Upper lobe of right lung (tissue), 1 donor: ENCODE data around the gene BMP7. TPM values are rescaled to one million over a fixed set of nuclear protein-coding genes. Genes with fewer than 3 reads are reported as not detected.
"Not testable (repeated sequence)": the region's sequence is repeated elsewhere in the genome, so short reads cannot be mapped to it uniquely, and the experiment has no call there.

ENCODE experiments used
- ATAC-seq: fragments of 200-7000 bp; cut with Tn5 transposase; one replicate; pipeline ENCODE4 v1.9.1; 2020; ENCODE audit warnings: mild to moderate bottlenecking, moderate library complexity
- DNase-seq: peaks from one replicate; pipeline ENCODE4 v3.0.0-alpha.2; 2020
- H3K27ac ChIP-seq: fragments of 200-600 bp; one replicate; pipeline ENCODE4 v1.8.0; 2022
- H3K27me3 ChIP-seq: fragments of 200-600 bp; one replicate; pipeline ENCODE4 v1.8.0; 2022; ENCODE audit warnings: mild to moderate bottlenecking
- H3K36me3 ChIP-seq: fragments of 200-600 bp; one replicate; pipeline ENCODE4 v1.8.0; 2022
- H3K4me1 ChIP-seq: fragments of 200-600 bp; one replicate; pipeline ENCODE4 v1.8.0; 2022
- H3K4me3 ChIP-seq: fragments of 200-600 bp; one replicate; pipeline ENCODE4 v1.8.0; 2022; ENCODE audit warnings: mild to moderate bottlenecking
- H3K9me3 ChIP-seq: fragments of 200-600 bp; one replicate; pipeline ENCODE4 v1.8.0; 2022
- intact Hi-C: fragments of 100-400 bp; cut with DNase I; formaldehyde crosslinking; loops from one replicate; pipeline ENCODE4 v1.11.0; 2022
- total RNA-seq: library from RNA; stranded (reverse); fragmentation: NEBNext Ultra II Directional; extraction: Animal tissue kit (Norgen Biotek cat#: 25700); gene quantifications from one replicate; pipeline ENCODE4 v1.2.1, GENCODE V29; 2021
- TF ChIP-seq, protein P1 (sequence below): fragments of 200-600 bp; IDR thresholded peaks from one replicate; pipeline ENCODE4 v1.8.0; 2022; ENCODE audit warnings: antibody characterized with exemption
- donor health status: DM: no; HTN: yes; CAD: no; lungs with severe emphysema.

Gene BMP7
- total RNA-seq, 1 donor from 2014 or later = 1.2 TPM

DNA sequence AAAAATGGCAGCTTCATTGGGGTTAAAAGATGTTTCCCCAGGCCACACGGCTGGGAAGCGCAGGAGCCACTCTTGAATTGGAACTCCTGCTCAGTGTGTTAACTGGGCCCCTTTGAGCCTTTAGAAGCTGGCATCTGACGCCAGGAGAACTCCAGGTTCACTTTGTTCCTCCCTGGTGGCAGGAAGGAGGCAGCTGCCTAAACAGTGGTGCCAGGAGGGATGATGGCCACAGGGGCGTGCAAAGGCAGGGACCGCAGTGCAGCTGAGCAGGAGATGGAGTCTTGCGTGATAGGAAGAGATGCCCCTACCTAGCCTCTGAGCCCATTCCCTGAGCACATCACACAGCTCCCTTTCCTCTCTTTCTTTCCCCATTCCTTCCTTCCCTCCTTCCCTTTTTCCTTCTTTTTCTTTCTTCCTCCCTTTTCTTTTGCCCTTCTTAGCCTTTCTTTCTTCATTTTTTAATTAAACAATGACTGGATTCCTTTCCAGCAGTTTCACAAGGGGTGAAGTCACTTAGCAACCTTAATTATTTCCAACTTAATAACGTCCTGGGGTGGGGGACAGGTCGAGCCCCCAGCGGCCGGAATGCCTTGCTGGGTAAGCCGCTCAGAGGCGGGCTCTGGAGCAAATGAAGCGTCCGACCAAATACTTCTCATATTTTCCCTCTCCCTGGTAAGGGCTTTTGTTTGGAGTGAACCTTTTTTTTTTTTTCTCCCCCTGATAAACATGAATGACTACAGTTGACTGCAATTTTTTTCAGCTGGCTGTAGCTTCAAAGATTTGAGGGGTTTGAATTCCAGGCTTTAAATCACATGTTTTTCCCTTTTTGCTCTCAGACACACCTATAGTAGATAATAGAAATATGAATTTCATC, 20.8 kb upstream of the BMP7 start:
- DNase-seq = no peak
- Histone ChIP-seq H3K4me1 (no peaks in the 10 kb centered on the region), H3K27me3 (peaks cover 7% of the 10 kb centered on the region), H3K9me3 (no peaks in the 10 kb centered on the region), H3K36me3 (no peaks in the 10 kb centered on the region), H3K27ac (no peak overlapping the region), H3K4me3 (no peak overlapping the region)
- TF ChIP-seq, protein P1, sequence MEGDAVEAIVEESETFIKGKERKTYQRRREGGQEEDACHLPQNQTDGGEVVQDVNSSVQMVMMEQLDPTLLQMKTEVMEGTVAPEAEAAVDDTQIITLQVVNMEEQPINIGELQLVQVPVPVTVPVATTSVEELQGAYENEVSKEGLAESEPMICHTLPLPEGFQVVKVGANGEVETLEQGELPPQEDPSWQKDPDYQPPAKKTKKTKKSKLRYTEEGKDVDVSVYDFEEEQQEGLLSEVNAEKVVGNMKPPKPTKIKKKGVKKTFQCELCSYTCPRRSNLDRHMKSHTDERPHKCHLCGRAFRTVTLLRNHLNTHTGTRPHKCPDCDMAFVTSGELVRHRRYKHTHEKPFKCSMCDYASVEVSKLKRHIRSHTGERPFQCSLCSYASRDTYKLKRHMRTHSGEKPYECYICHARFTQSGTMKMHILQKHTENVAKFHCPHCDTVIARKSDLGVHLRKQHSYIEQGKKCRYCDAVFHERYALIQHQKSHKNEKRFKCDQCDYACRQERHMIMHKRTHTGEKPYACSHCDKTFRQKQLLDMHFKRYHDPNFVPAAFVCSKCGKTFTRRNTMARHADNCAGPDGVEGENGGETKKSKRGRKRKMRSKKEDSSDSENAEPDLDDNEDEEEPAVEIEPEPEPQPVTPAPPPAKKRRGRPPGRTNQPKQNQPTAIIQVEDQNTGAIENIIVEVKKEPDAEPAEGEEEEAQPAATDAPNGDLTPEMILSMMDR = no peak
- intact Hi-C loops = no loop called here
- ATAC-seq = no peak

DNA sequence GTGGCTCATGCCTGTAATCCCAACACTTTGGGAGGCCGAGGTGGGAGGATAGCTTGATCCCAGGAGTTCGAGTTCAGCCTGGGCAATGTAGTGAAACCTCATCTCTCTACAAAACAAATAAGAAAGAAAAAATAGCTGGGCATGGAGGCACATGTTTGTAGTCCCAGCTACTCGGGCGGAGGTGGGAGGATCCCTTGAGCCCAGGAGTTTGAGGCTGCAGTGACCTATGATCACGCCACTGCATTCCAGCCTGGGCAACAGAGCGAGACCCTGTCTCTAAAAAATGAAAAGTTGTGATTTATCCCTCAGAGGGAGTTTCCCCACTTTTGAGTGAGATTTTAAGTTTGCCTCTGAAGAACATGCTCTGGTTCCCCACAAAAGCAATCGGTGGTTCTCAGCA, 17.4 kb upstream of the BMP7 start:
- Histone ChIP-seq H3K4me1 (no peaks in the 10 kb centered on the region), H3K27me3 (peaks cover 5% of the 10 kb centered on the region), H3K9me3 (no peaks in the 10 kb centered on the region), H3K27ac (no peak overlapping the region), H3K4me3 (no peak overlapping the region), H3K36me3 (no peaks in the 10 kb centered on the region)
- ATAC-seq = no peak
- TF ChIP-seq, protein P1 = no peak
- intact Hi-C loops = no loop called here
- no peak for DNase-seq

DNA sequence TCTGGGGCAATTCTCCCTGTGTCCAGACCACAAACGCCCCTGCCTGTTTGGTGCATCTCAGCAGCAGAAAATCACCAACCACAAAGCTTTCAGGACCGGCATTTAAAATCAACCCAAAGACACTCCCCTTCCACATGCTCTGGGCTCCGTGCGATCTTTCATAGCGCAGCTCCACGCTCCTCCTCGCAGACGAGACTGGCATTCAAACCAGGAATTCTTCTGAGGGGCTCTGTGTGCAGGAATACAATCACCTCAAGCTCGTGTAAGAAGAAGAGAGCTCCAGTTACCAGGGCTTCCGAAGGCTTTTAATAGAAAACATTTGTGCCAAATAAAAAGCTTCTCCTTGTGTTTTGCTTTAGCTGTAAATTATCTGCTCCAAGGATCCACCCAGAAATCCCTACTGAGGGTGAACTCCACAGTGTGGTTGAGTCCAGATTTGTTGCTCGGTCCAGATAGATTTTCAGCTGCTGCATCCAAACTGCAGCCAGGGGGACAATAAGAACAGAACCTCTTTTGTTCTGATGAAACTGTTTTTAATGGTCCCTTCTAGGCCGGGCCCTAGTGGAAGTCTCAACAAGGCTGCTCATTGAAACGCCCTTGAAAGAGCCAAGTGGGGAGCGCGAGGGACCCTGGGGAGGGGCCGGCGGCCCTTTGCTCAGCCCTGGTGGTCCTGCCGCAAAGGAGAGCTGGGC, 16.4 kb upstream of the BMP7 start:
- H3K27me3 ChIP-seq = peaks cover 5% of the 10 kb centered on the region
- H3K9me3 ChIP-seq = no peaks in the 10 kb centered on the region
- H3K27ac ChIP-seq = no peak overlapping the region
- intact Hi-C loops = no loop called here
- H3K4me1 ChIP-seq = no peaks in the 10 kb centered on the region
- H3K36me3 ChIP-seq = no peaks in the 10 kb centered on the region
- H3K4me3 ChIP-seq = no peak overlapping the region
- DNase-seq = no peak
- TF ChIP-seq, protein P1 = no peak
- no peak for ATAC-seq

DNA sequence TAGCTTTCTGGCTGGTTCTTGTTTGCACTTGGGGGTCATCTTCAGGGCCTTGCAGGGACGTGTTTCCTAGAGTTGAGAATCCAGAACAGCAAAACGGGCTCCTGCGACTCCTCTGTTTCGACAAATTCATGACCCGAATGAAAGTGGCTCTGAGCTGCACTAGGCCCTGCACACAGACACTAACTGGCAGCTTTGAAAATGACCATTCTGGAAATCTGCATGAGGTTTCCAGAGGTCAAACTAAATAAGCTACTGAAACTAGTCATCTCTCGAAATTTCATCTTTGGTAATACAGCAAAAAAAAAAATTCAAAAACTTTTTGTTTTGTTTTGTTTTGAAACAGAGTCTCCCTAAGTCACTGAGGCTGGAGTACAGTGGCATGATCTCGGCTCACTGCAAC, 15.5 kb upstream of the BMP7 start:
- TF ChIP-seq, protein P1 = no peak
- H3K9me3 ChIP-seq = no peaks in the 10 kb centered on the region
- H3K27ac ChIP-seq = no peak overlapping the region
- ATAC-seq = no peak
- H3K36me3 ChIP-seq = no peaks in the 10 kb centered on the region
- H3K4me3 ChIP-seq = no peak overlapping the region
- intact Hi-C loops = no loop called here
- no peaks in the 10 kb centered on the region for H3K4me1 ChIP-seq
- DNase-seq = no peak
- peaks cover 5% of the 10 kb centered on the region for H3K27me3 ChIP-seq

DNA sequence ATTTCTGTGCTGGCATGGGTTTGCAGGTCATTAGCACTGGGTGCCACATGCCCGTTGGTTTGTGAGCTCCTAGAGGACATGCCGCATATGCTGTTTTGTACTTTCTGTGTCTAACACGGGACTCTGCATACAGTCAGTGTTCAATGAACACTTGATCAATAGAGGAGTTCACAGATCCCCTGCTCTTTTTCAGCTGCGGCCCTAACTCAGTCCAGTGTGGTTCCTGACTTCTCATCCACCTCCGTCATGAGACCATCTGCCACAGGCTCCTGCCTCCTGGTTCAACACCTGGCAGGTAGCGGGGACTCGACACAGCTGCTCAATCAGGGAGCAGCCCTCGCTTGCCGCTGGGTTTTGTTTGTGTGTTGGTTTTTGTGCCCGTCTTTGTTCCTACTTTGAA, 13.8 kb upstream of the BMP7 start:
- TF ChIP-seq, protein P1 = no peak
- Histone ChIP-seq H3K27ac (no peak overlapping the region), H3K4me1 (no peaks in the 10 kb centered on the region), H3K4me3 (no peak overlapping the region), H3K27me3 (no peaks in the 10 kb centered on the region), H3K9me3 (no peaks in the 10 kb centered on the region), H3K36me3 (no peaks in the 10 kb centered on the region)
- intact Hi-C loops = no loop called here
- DNase-seq (no peak), ATAC-seq (no peak)

DNA sequence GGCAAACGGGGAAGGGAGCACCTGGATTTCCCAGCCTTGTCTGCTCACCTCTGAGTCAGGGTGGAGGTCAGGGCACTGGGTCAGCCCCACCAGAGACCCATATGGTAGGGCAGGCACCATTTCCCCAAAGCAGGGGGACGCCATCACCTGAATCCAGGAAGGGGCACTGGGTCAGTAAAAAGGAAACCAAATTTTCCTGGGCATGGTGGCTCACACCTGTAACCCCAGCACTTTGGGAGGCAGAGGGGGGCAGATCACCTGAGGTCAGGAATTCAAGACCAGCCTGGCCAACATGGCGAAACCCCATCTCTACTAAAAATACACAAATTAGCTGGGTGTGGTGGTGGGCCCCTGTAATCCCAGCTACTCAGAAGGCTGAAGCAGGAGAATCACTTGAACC, 13.1 kb upstream of the BMP7 start:
- H3K9me3 ChIP-seq, H3K4me1 ChIP-seq, H3K4me3 ChIP-seq, ATAC-seq, H3K36me3 ChIP-seq, DNase-seq, H3K27ac ChIP-seq, intact Hi-C loops, H3K27me3 ChIP-seq: not testable (repeated sequence)
